ENCODE data around the gene TRMT1L.

TRMT1L gene

DNA sequence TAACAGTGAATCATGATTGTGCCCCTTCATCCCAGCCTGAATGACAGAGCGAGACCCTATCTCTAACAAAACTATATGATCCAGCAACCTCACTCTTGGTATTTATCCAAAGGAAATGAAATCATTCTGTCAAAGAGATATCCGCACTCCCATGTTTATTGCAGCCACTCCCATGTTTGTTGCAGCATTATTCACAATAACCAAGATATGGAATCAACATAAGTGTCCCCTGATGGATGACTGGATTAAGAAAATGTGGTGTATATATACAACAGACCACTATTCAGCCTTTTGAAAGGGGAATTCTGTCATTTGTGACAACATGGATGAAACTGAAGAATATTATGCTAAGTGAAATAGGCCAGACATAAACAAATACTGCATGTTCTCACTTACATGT, 44.4 kb downstream of the TRMT1L start:
- H2AFZ ChIP-seq (ENCODE audit: low read depth): no peak overlapping the region
- H3K4me2 ChIP-seq: no peak overlapping the region
- H3K79me2 ChIP-seq (ENCODE audit: insufficient read depth, low read depth): no peaks in the 10 kb centered on the region
- peaks cover 8% of the 10 kb centered on the region for H3K4me1 ChIP-seq (ENCODE audit: low read depth, poor library complexity, severe bottlenecking)
- H4K20me1 ChIP-seq (ENCODE audit: insufficient read depth): no peaks in the 10 kb centered on the region
- H3K36me3 ChIP-seq (ENCODE audit: insufficient read depth): no peaks in the 10 kb centered on the region
- TF ChIP-seq, protein P1, sequence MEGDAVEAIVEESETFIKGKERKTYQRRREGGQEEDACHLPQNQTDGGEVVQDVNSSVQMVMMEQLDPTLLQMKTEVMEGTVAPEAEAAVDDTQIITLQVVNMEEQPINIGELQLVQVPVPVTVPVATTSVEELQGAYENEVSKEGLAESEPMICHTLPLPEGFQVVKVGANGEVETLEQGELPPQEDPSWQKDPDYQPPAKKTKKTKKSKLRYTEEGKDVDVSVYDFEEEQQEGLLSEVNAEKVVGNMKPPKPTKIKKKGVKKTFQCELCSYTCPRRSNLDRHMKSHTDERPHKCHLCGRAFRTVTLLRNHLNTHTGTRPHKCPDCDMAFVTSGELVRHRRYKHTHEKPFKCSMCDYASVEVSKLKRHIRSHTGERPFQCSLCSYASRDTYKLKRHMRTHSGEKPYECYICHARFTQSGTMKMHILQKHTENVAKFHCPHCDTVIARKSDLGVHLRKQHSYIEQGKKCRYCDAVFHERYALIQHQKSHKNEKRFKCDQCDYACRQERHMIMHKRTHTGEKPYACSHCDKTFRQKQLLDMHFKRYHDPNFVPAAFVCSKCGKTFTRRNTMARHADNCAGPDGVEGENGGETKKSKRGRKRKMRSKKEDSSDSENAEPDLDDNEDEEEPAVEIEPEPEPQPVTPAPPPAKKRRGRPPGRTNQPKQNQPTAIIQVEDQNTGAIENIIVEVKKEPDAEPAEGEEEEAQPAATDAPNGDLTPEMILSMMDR (conservative IDR thresholded peaks at IDR 0.05; ENCODE audit: low read depth, low read length): no peak
- no peak overlapping the region for H3K4me3 ChIP-seq (IDR thresholded peaks at IDR 0.05; ENCODE audit: insufficient read depth, low read depth, low read length)
- no peaks in the 10 kb centered on the region for H3K27me3 ChIP-seq (ENCODE audit: insufficient read depth, low read depth)
- H3K27ac ChIP-seq: no peak overlapping the region
- no peak overlapping the region for H3K9ac ChIP-seq

DNA sequence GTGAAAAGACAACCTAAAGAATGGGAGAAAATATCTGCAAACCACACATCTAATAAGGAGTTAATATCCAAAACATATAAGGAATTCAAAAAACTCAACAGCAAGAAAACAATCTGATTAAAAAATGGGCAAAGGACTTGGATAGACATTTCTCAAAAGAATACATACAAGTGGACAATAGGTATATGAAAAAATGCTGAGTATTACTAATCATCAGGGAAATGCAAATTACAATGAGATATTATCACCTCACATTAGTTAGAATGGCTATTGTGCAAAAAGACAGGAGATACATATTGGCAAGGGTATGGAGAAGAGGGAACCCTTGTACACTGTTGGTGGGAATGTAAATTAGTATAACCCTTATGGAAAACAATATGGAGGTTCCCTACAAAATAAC, 44.9 kb downstream of the TRMT1L start:
- no peaks in the 10 kb centered on the region for H4K20me1 ChIP-seq (ENCODE audit: insufficient read depth)
- no peak overlapping the region for H3K4me2 ChIP-seq
- H3K27ac ChIP-seq: no peak overlapping the region

DNA sequence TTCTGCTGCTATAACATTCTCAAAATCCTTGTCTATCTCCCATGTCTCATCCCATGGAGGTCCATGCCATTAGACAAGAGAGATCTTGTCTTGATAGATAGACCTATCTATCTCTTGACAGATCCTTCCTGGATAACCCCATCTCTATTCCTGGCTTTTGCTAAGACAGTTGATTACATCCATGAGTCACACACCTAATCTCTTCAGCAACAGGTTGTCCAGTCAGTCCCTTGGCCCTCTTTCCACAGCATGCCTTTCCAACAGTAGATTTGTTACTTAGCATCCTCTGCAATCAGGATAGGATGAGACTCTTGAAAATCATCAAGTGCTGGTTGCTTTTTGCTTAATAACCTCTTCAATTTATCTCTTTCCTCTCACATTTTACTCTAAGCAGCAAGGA, 46.6 kb downstream of the TRMT1L start:
- H3K9ac ChIP-seq: no peak overlapping the region
- H3K79me2 ChIP-seq (ENCODE audit: insufficient read depth, low read depth): no peaks in the 10 kb centered on the region

More for the DNA sequence above, 44.9 kb downstream of the TRMT1L start:
- H3K9ac ChIP-seq: no peak overlapping the region
- H3K79me2 ChIP-seq (ENCODE audit: insufficient read depth, low read depth): no peaks in the 10 kb centered on the region
- TF ChIP-seq, protein P1 (conservative IDR thresholded peaks at IDR 0.05; ENCODE audit: low read depth, low read length): no peak
- no peaks in the 10 kb centered on the region for H3K27me3 ChIP-seq (ENCODE audit: insufficient read depth, low read depth)
- peaks cover 8% of the 10 kb centered on the region for H3K4me1 ChIP-seq (ENCODE audit: low read depth, poor library complexity, severe bottlenecking)
- no peaks in the 10 kb centered on the region for H3K36me3 ChIP-seq (ENCODE audit: insufficient read depth)
- H2AFZ ChIP-seq (ENCODE audit: low read depth): no peak overlapping the region
- H3K4me3 ChIP-seq (IDR thresholded peaks at IDR 0.05; ENCODE audit: insufficient read depth, low read depth, low read length): no peak overlapping the region

DNA sequence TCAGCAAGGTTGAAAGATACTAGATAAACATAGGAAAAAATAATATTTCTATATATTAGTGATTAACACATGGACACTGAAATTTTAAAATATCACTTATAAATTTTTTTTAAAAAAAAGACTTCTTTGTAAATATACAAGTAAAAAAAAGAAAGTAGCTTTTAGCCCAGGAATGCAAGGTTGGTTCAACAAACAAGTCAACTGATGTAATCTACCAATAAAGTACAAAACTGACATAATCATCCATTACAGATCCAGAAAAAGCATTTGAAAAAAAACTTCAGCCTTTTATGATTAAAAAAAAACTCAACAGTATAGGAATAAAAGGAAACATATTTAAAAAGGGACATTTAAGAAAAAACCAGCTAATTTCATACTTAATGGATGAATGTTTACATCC, 48.4 kb downstream of the TRMT1L start:
- H2AFZ ChIP-seq (ENCODE audit: low read depth): no peak overlapping the region
- no peaks in the 10 kb centered on the region for H3K79me2 ChIP-seq (ENCODE audit: insufficient read depth, low read depth)
- TF ChIP-seq, protein P1 (conservative IDR thresholded peaks at IDR 0.05; ENCODE audit: low read depth, low read length): no peak
- H3K9ac ChIP-seq: no peak overlapping the region
- no peak overlapping the region for H3K4me3 ChIP-seq (IDR thresholded peaks at IDR 0.05; ENCODE audit: insufficient read depth, low read depth, low read length)
- H3K4me1 ChIP-seq (ENCODE audit: low read depth, poor library complexity, severe bottlenecking): peaks cover 8% of the 10 kb centered on the region
- H3K4me2 ChIP-seq: no peak overlapping the region
- no peak overlapping the region for H3K27ac ChIP-seq
- H3K36me3 ChIP-seq (ENCODE audit: insufficient read depth): no peaks in the 10 kb centered on the region
- H4K20me1 ChIP-seq (ENCODE audit: insufficient read depth): no peaks in the 10 kb centered on the region
- H3K27me3 ChIP-seq (ENCODE audit: insufficient read depth, low read depth): no peaks in the 10 kb centered on the region

More for the DNA sequence above, 46.6 kb downstream of the TRMT1L start:
- peaks cover 8% of the 10 kb centered on the region for H3K4me1 ChIP-seq (ENCODE audit: low read depth, poor library complexity, severe bottlenecking)
- H3K4me3 ChIP-seq (IDR thresholded peaks at IDR 0.05; ENCODE audit: insufficient read depth, low read depth, low read length): no peak overlapping the region
- no peak overlapping the region for H3K27ac ChIP-seq
- no peaks in the 10 kb centered on the region for H3K36me3 ChIP-seq (ENCODE audit: insufficient read depth)
- H3K27me3 ChIP-seq (ENCODE audit: insufficient read depth, low read depth): no peaks in the 10 kb centered on the region
- no peaks in the 10 kb centered on the region for H4K20me1 ChIP-seq (ENCODE audit: insufficient read depth)
- H2AFZ ChIP-seq (ENCODE audit: low read depth): no peak overlapping the region
- TF ChIP-seq, protein P1 (conservative IDR thresholded peaks at IDR 0.05; ENCODE audit: low read depth, low read length): no peak
- no peak overlapping the region for H3K4me2 ChIP-seq

All from KMS-11 (cell line).